Stimulated activated CD8-positive, alpha-beta memory T cell treated with anti-CD3 and anti-CD28 coated beads, Interleukin-7, amount 100 ng/mL, for 48 hours (primary cell): Measurements from ENCODE around the gene CUTC.
"Not testable (repeated sequence)": the region's sequence is repeated elsewhere in the genome, so short reads cannot be mapped to it uniquely, and the experiment has no call there.

Source experiments
- DNase-seq, 2 donors: peaks; one replicate each; pipeline ENCODE4 v3.0.0-alpha.2; 2020; ENCODE audit warnings: low read depth in 1 of 2; ENCODE audit errors: extremely low read depth in 1 of 2

CUTC gene

GRCh38 chr10:99742254-99742653, 10.2 kb downstream of the CUTC start:
- DNase-seq: no peak

GRCh38 chr10:99742701-99743100, 10.7 kb downstream of the CUTC start:
- DNase-seq: no peak

- DNase-seq: no peak
Measured at GRCh38 chr10:99743841-99744240, 11.8 kb downstream of the CUTC start.

GRCh38 chr10:99746166-99746565, 14.1 kb downstream of the CUTC start:
- not testable (repeated sequence) for DNase-seq

GRCh38 chr10:99748823-99749451, 16.9 kb downstream of the CUTC start:
- no peak for DNase-seq

GRCh38 chr10:99750641-99751040, 18.6 kb downstream of the CUTC start:
- DNase-seq: no peak

GRCh38 chr10:99754670-99755069, 22.6 kb downstream of the CUTC start:
- DNase-seq: no peak

GRCh38 chr10:99756159-99756558, 24.1 kb downstream of the CUTC start:
- no peak for DNase-seq

- no peak for DNase-seq
Measured at GRCh38 chr10:99758211-99758891, 26.3 kb downstream of the CUTC start.

- DNase-seq: no peak
Measured at GRCh38 chr10:99760321-99760720, 28.3 kb downstream of the CUTC start.

GRCh38 chr10:99761365-99761764, 29.3 kb downstream of the CUTC start:
- DNase-seq: no peak

GRCh38 chr10:99765672-99766301, 33.8 kb downstream of the CUTC start:
- no peak for DNase-seq

- DNase-seq: no peak
Measured at GRCh38 chr10:99766302-99766681, 34.3 kb downstream of the CUTC start.

GRCh38 chr10:99767901-99768300, 35.9 kb downstream of the CUTC start:
- DNase-seq: no peak

GRCh38 chr10:99768556-99768955, 36.5 kb downstream of the CUTC start:
- DNase-seq: no peak

- DNase-seq: no peak
Measured at GRCh38 chr10:99769706-99770105, 37.7 kb downstream of the CUTC start.

- DNase-seq: no peak
Measured at GRCh38 chr10:99770408-99771045, 38.5 kb downstream of the CUTC start.

GRCh38 chr10:99775850-99776249, 43.8 kb downstream of the CUTC start:
- DNase-seq: no peak

- no peak for DNase-seq
Measured at GRCh38 chr10:99777918-99778714, 46.1 kb downstream of the CUTC start.

GRCh38 chr10:99779335-99779734, 47.3 kb downstream of the CUTC start:
- no peak for DNase-seq
